OCI-LY1 (cell line): ENCODE measurements around the gene C22orf15.

Source experiments
- H2AFZ ChIP-seq: fragments of 200-600 bp; sonication (generic), shearing (Covaris generic); 2 replicates; pipeline ENCODE4 v1.6.0; 2014; ENCODE audit warnings: antibody characterized with exemption, mild to moderate bottlenecking, low read length
- H3F3A ChIP-seq: fragments of 200-600 bp; sonication (generic), shearing (Covaris generic); 2 replicates; pipeline ENCODE4 v1.6.0; 2014; ENCODE audit warnings: mild to moderate bottlenecking, antibody characterized with exemption, low read length, moderate library complexity; ENCODE audit not compliant: insufficient read depth
- H3K27ac ChIP-seq: fragments of 200-600 bp; sonication (generic); 2 replicates; pipeline ENCODE4 v1.5.1; 2014; ENCODE audit warnings: low read length, mixed run types, mild to moderate bottlenecking, low read depth; ENCODE audit not compliant: poor library complexity, severe bottlenecking
- H3K27me3 ChIP-seq: fragments of 200-600 bp; sonication (generic); 2 replicates; pipeline ENCODE4 v1.6.0; 2014; ENCODE audit warnings: antibody characterized with exemption, mild to moderate bottlenecking, low read length, moderate library complexity; ENCODE audit not compliant: insufficient read depth
- H3K36me3 ChIP-seq: fragments of 200-600 bp; sonication (generic); 2 replicates; pipeline ENCODE4 v1.6.1; 2014; ENCODE audit warnings: mild to moderate bottlenecking, antibody characterized with exemption, low read length, moderate library complexity, mixed read lengths; ENCODE audit not compliant: insufficient read depth
- H3K4me1 ChIP-seq: fragments of 200-600 bp; sonication (generic); 2 replicates; pipeline ENCODE4 v1.5.1; 2014; ENCODE audit warnings: mild to moderate bottlenecking, low read length, moderate library complexity; ENCODE audit not compliant: insufficient read depth, severe bottlenecking
- H3K4me2 ChIP-seq: fragments of 200-600 bp; sonication (generic), shearing (Covaris generic); 2 replicates; pipeline ENCODE4 v1.6.1; 2014; ENCODE audit warnings: low read length
- H3K4me3 ChIP-seq: fragments of 200-600 bp; sonication (generic); 2 replicates; pipeline ENCODE4 v1.5.1; 2014; ENCODE audit warnings: low read length, low read depth, mild to moderate bottlenecking, mixed read lengths; ENCODE audit not compliant: poor library complexity, severe bottlenecking
- H3K79me2 ChIP-seq: fragments of 200-600 bp; shearing (Covaris generic); 2 replicates; pipeline ENCODE4 v1.6.1; 2016; ENCODE audit warnings: mixed run types, low read length, mixed read lengths; ENCODE audit not compliant: insufficient read depth
- H3K9ac ChIP-seq: fragments of 200-600 bp; sonication (generic), shearing (Covaris generic); 2 replicates; pipeline ENCODE4 v1.6.1; 2014; ENCODE audit warnings: mild to moderate bottlenecking, low read length, mixed read lengths
- H3K9me2 ChIP-seq: fragments of 200-600 bp; sonication (generic), shearing (Covaris generic); 2 replicates; pipeline ENCODE4 v1.6.1; 2014; ENCODE audit warnings: low read depth, mild to moderate bottlenecking, low read length, mixed read lengths
- H3K9me3 ChIP-seq: fragments of 200-600 bp; shearing (Covaris generic); 2 replicates; pipeline ENCODE4 v1.6.1; 2014; ENCODE audit warnings: low read length, mixed read lengths
- H4K20me1 ChIP-seq: fragments of 200-600 bp; sonication (generic), shearing (Covaris generic); 2 replicates; pipeline ENCODE4 v1.6.0; 2016; ENCODE audit warnings: mild to moderate bottlenecking, low read length; ENCODE audit not compliant: insufficient read depth
- CTCF ChIP-seq: fragments of 200-600 bp; sonication (generic), shearing (Covaris generic); IDR thresholded peaks from 2 replicates; pipeline ENCODE4 v1.5.1; 2017; ENCODE audit warnings: mild to moderate bottlenecking, antibody characterized with exemption, low read length, moderate library complexity, mixed read lengths
- EZH2 ChIP-seq: fragments of 200-600 bp; sonication (generic), shearing (Covaris generic); IDR thresholded peaks from 2 replicates; pipeline ENCODE4 v1.8.0; 2017; ENCODE audit warnings: borderline replicate concordance, mixed run types, mild to moderate bottlenecking, antibody characterized with exemption, low read length, moderate library complexity, mixed read lengths

The C22orf15 gene

GRCh38 chr22:23715806-23716375, 46.9 kb upstream of the C22orf15 start:
- peaks cover 35% of the 10 kb centered on the region for H3K4me1 ChIP-seq
- peak overlapping the region; percentile 84; the same call in 1 of the 2 replicates for H3K9ac ChIP-seq
- H3K27me3 ChIP-seq: no peaks in the 10 kb centered on the region
- peak overlapping the region; percentile 77 for H3K4me2 ChIP-seq
- TF ChIP-seq EZH2 (no peak), CTCF (no peak)
- no peaks in the 10 kb centered on the region for H3K9me2 ChIP-seq
- H4K20me1 ChIP-seq: no peaks in the 10 kb centered on the region
- no peaks in the 10 kb centered on the region for H3F3A ChIP-seq
- H2AFZ ChIP-seq: no peak overlapping the region
- peak overlapping the region; percentile 27 for H3K27ac ChIP-seq
- H3K4me3 ChIP-seq: peak overlapping the region; percentile 87
- peaks cover 28% of the 10 kb centered on the region for H3K36me3 ChIP-seq
- H3K9me3 ChIP-seq: no peaks in the 10 kb centered on the region
- no peaks in the 10 kb centered on the region for H3K79me2 ChIP-seq

GRCh38 chr22:23716811-23717801, 45.7 kb upstream of the C22orf15 start:
- no peak for TF ChIP-seq CTCF
- Histone ChIP-seq H3K79me2 (no peaks in the 10 kb centered on the region), H3K4me3 (peak overlapping the region; percentile 87), H2AFZ (no peak overlapping the region), H3K9me2 (no peaks in the 10 kb centered on the region), H3K4me1 (peaks cover 35% of the 10 kb centered on the region), H3K27me3 (no peaks in the 10 kb centered on the region), H3K36me3 (peaks cover 16% of the 10 kb centered on the region; the same call in 1 of the 2 replicates), H3K4me2 (peak overlapping the region; percentile 77), H3K9ac (peak overlapping the region; percentile 84), H3K9me3 (no peaks in the 10 kb centered on the region), H3F3A (no peaks in the 10 kb centered on the region), H3K27ac (peak overlapping the region; percentile 27), H4K20me1 (no peaks in the 10 kb centered on the region)

- no peaks in the 10 kb centered on the region for H3K27me3 ChIP-seq
- H3K9me2 ChIP-seq: no peaks in the 10 kb centered on the region
- no peak overlapping the region for H3K4me3 ChIP-seq
- peaks cover 10% of the 10 kb centered on the region; the same call in 1 of the 2 replicates for H3K36me3 ChIP-seq
- H4K20me1 ChIP-seq: no peaks in the 10 kb centered on the region
- peaks cover 31% of the 10 kb centered on the region for H3K4me1 ChIP-seq
- no peaks in the 10 kb centered on the region for H3K79me2 ChIP-seq
- no peaks in the 10 kb centered on the region for H3F3A ChIP-seq
- H3K9ac ChIP-seq: no peak overlapping the region
- TF ChIP-seq CTCF: no peak
- no peak for TF ChIP-seq EZH2
- no peak overlapping the region for H3K4me2 ChIP-seq
- H3K27ac ChIP-seq: no peak overlapping the region
- no peaks in the 10 kb centered on the region for H3K9me3 ChIP-seq
- no peak overlapping the region for H2AFZ ChIP-seq
These were observed 44.2 kb upstream of the C22orf15 start for GRCh38 chr22:23718371-23719165.
